HepG2 (cell line): ENCODE measurements around the gene SYNE1. TPM values are rescaled to one million over a fixed set of nuclear protein-coding genes. Genes with fewer than 3 reads are reported as not detected.
A peak's percentile ranks its signal among the peaks of the same experiment; 100 is the strongest.

Experiments
- ATAC-seq: fragments of 200-7000 bp; cut with Tn5 transposase; 3 replicates; pipeline ENCODE4 v1.9.1; 2020; ENCODE audit warnings: mild to moderate bottlenecking, moderate library complexity
- BruUV-seq: library from RNA; stranded (reverse); fragments of 400-500 nt; replicated peaks from 2 replicates; lab custom pipeline; 2021; lab: Mats Ljungman, UMichigan
- CTCF ChIA-PET: fragments of 300-600 bp; formaldehyde crosslinking; extraction: SDS; loops from one replicate; lab custom pipeline; 2021; ENCODE audit warnings: low total read pairs, inconsistent platforms, low intra/inter-chr PET ratio; lab: Yijun Ruan, JAX
- POLR2A ChIA-PET: fragments of 350-600 bp; sonication (Branson Sonifier 250); formaldehyde crosslinking; loops from one replicate; lab custom pipeline; 2020; ENCODE audit warnings: antibody characterized with exemption, inconsistent platforms; lab: Yijun Ruan, JAX
- DNase-seq: peaks from one replicate; pipeline ENCODE4 v3.0.0-alpha.2; 2015; ENCODE audit warnings: low spot score
- FAIRE-seq: peaks from 3 replicates; lab custom pipeline; 2011; peaks lifted over from hg19 to GRCh38; lab: Jason Lieb, UNC
- H2AFZ ChIP-seq: one replicate; pipeline ENCODE4 v1.6.1; 2011; ENCODE audit warnings: low read length, inconsistent platforms
- H3K27ac ChIP-seq: fragments of 300-600 bp; 3 replicates; pipeline ENCODE4 v1.8.0; 2011; ENCODE audit warnings: mixed run types, mild to moderate bottlenecking, mixed read lengths, low read length, inconsistent platforms; ENCODE audit not compliant: insufficient read depth; ENCODE audit errors: extremely low read length
- H3K27me3 ChIP-seq, 2 experiments: fragments of 200-600 bp in 1 of 2; 2 replicates in 1 of 2; 3 replicates in 1 of 2; pipeline versions ENCODE4 v1.6.0 to v1.8.0; 2011; ENCODE audit warnings: low read length in 2 of 2, mild to moderate bottlenecking in 2 of 2, moderate library complexity in 2 of 2, inconsistent platforms in 1 of 2; ENCODE audit not compliant: insufficient read depth in 2 of 2, control insufficient read depth in 1 of 2
- H3K36me3 ChIP-seq, 2 experiments: fragments of 200-600 bp in 1 of 2; replicated peaks in 1 of 2; 2 replicates in 1 of 2; 3 replicates in 1 of 2; pipeline versions ENCODE4 v1.5.1 to v1.8.0; 2011; ENCODE audit warnings: low read length in 2 of 2, inconsistent platforms in 1 of 2; ENCODE audit not compliant: insufficient read depth in 2 of 2, control insufficient read depth in 1 of 2
- H3K4me1 ChIP-seq: 2 replicates; pipeline ENCODE4 v1.5.1; 2012; ENCODE audit warnings: low read length, inconsistent platforms; ENCODE audit not compliant: insufficient read depth
- H3K4me2 ChIP-seq: 2 replicates; pipeline ENCODE4 v1.6.0; 2011; ENCODE audit warnings: low read depth, low read length, inconsistent platforms
- H3K4me3 ChIP-seq, 3 experiments: fragments of 200-600 bp in 1 of 3; sonication (generic), shearing (Covaris generic) in 1 of 3; replicated peaks in 1 of 3; 2 replicates each; pipeline ENCODE4 v1.5.1; 2011 to 2016; ENCODE audit warnings: low read length in 3 of 3, inconsistent platforms in 2 of 3, low read depth in 2 of 3, mild to moderate bottlenecking in 2 of 3, control low read depth in 1 of 3, mixed read lengths in 1 of 3; ENCODE audit not compliant: insufficient read depth in 1 of 3
- H3K79me2 ChIP-seq: one replicate; pipeline ENCODE4 v1.6.1; 2011; ENCODE audit warnings: low read length, inconsistent platforms; ENCODE audit not compliant: insufficient read depth
- H3K9ac ChIP-seq: 2 replicates; pipeline ENCODE4 v1.6.0; 2011; ENCODE audit warnings: mild to moderate bottlenecking, low read depth, low read length, inconsistent platforms; ENCODE audit not compliant: insufficient read depth
- H3K9me3 ChIP-seq: 2 replicates; pipeline ENCODE4 v1.5.1; 2012; ENCODE audit warnings: mild to moderate bottlenecking, low read length
- H4K20me1 ChIP-seq: 2 replicates; pipeline ENCODE4 v1.6.0; 2011; ENCODE audit warnings: inconsistent platforms, mild to moderate bottlenecking, low read length, moderate library complexity; ENCODE audit not compliant: insufficient read depth
- CHD2 ChIP-seq: IDR thresholded peaks from 2 replicates; pipeline ENCODE4 v1.6.1; 2011; ENCODE audit warnings: low read depth, low read length, improper control_type of control experiment
- ELF4 ChIP-seq: sonication (generic); formaldehyde crosslinking; IDR thresholded peaks from 2 replicates; pipeline ENCODE4 v1.5.0; 2020; ENCODE audit warnings: missing genetic modification reagents, mild to moderate bottlenecking, moderate library complexity, borderline replicate concordance
- FOXC1 ChIP-seq: sonication (generic); formaldehyde crosslinking; IDR thresholded peaks from 2 replicates; pipeline ENCODE4 v1.8.0; 2022; ENCODE audit warnings: mild to moderate bottlenecking, missing genetic modification reagents, borderline replicate concordance
- MAF1 ChIP-seq: sonication (generic); formaldehyde crosslinking; IDR thresholded peaks from 2 replicates; pipeline ENCODE4 v1.5.0; 2020; ENCODE audit warnings: missing genetic modification reagents, borderline replicate concordance
- MAFG ChIP-seq: sonication (generic); formaldehyde crosslinking; IDR thresholded peaks from 2 replicates; pipeline ENCODE4 v1.5.1; 2020; ENCODE audit warnings: mild to moderate bottlenecking, missing genetic modification reagents
- RXRB ChIP-seq: IDR thresholded peaks from 2 replicates; pipeline ENCODE4 v1.6.1; 2016; ENCODE audit warnings: borderline replicate concordance, missing genetic modification reagents, missing compliant biosample characterization
- TCF7 ChIP-seq: sonication (generic); IDR thresholded peaks from 2 replicates; pipeline ENCODE4 v1.6.1; 2016; ENCODE audit warnings: antibody characterized with exemption, low read depth
- ZNF788 ChIP-seq: sonication (generic); formaldehyde crosslinking; IDR thresholded peaks from 2 replicates; pipeline ENCODE4 v1.5.0; 2020; ENCODE audit warnings: mild to moderate bottlenecking, missing genetic modification reagents, borderline replicate concordance
- WGBS: methylation state at CpG from one replicate; pipeline ENCODE4 v1.1.6; 2017; ENCODE audit warnings: low lambda C conversion rate; 5-methylcytosine and 5-hydroxymethylcytosine counted together
- in situ Hi-C: cut with HindIII; loops from 2 replicates; pipeline ENCODE4 v1.10.0; 2017; ENCODE audit warnings: low pct_unique_long_range_greater_than_20kb; ENCODE audit not compliant: extremely low pct_ligation_motif_present
- intact Hi-C: fragments of 100-400 bp; cut with micrococcal nuclease; formaldehyde crosslinking; loops from one replicate; pipeline ENCODE4 v1.10.0; 2022; ENCODE audit not compliant: unreplicated experiment
- polyA plus RNA-seq, 8 experiments: library from polyadenylated mRNA; depleted of rRNA in 3 of 8; stranded (reverse) in 7 of 8; unstranded in 1 of 8; fragments of >200 nt; fragmentation: Illumina TruSeq in 4 of 8; extraction: Trizol in 4 of 8; gene quantifications; 2 replicates each; pipeline versions ENCODE4 v1.2.1 to v1.2.3, GENCODE V29; 2011 to 2016; ENCODE audit warnings: low read depth in 4 of 8, missing spikeins in 1 of 8, mixed read lengths in 1 of 8; ENCODE audit not compliant: insufficient read depth in 1 of 8
- total RNA-seq, 5 experiments: library from RNA; depleted of rRNA; stranded (reverse); fragments of >200 nt; fragmentation: Illumina TruSeq; extraction: Trizol; gene quantifications; 2 replicates each; pipeline ENCODE4 v1.2.3, GENCODE V29; 2016; ENCODE audit warnings: low read depth in 1 of 5
- TF ChIP-seq, protein P1 (sequence below): sonication (generic); formaldehyde crosslinking; IDR thresholded peaks from 2 replicates; pipeline ENCODE4 v1.8.0; 2022; ENCODE audit warnings: mild to moderate bottlenecking, missing genetic modification reagents; ENCODE audit not compliant: insufficient replicate concordance
- TF ChIP-seq, protein P2 (sequence below): sonication (generic); formaldehyde crosslinking; IDR thresholded peaks from 2 replicates; pipeline ENCODE4 v1.5.0; 2020; ENCODE audit warnings: mild to moderate bottlenecking, missing genetic modification reagents
- TF ChIP-seq, protein P3 (sequence below): sonication (generic); formaldehyde crosslinking; IDR thresholded peaks from 2 replicates; pipeline ENCODE4 v1.5.0; 2020; ENCODE audit warnings: mild to moderate bottlenecking, missing genetic modification reagents, moderate library complexity

The SYNE1 gene
- total and polyA plus RNA-seq, 2 of the 13 experiments (the other 11 are each of a cell fraction or from before 2014, with no cell fraction given): 5.5 to 15.9 TPM

DNA sequence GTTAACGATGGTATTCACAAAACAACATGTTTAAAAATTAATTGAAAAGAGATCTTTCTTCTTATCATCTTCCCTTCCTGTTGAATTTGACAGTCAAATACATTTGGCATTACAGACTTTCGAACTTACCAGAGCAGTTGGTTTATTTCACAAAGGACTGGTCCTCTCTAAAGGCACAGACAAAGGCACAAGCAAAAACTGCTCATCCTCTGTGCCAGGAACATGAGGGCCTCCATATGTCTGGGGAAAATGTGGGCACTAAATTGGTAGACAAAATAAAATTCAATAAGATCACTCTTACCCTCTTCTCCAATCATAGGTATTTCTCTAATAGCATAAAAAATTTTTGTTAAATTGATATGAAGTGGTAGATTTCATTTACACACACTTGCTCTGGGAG, 40.4 kb downstream of the SYNE1 start (continued):
- TF ChIP-seq, protein P1, sequence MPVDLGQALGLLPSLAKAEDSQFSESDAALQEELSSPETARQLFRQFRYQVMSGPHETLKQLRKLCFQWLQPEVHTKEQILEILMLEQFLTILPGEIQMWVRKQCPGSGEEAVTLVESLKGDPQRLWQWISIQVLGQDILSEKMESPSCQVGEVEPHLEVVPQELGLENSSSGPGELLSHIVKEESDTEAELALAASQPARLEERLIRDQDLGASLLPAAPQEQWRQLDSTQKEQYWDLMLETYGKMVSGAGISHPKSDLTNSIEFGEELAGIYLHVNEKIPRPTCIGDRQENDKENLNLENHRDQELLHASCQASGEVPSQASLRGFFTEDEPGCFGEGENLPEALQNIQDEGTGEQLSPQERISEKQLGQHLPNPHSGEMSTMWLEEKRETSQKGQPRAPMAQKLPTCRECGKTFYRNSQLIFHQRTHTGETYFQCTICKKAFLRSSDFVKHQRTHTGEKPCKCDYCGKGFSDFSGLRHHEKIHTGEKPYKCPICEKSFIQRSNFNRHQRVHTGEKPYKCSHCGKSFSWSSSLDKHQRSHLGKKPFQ (CRISPR knock-in tag): no peak
- no peak for TF ChIP-seq ELF4 (CRISPR knock-in tag)
- no peak for TF ChIP-seq ZNF788
- no peak for TF ChIP-seq FOXC1

DNA sequence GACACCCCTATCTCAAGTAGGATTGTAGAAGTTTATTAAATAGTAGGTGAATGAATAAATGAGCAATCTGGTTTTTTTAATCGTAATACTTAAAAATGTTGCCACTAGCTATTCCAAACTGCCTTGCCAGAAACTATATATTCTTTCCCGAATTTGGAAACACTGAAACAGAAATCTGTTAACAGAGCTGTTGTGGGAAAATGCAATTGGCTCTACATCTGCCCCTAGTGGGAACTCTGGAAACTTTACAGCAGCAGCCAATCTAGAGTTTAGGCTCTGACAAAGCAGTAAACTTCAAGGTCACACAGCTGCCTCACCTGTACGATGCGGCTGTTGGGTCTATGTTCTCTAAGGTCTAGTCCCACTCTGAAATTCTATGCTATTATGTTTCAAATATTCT, 41.7 kb downstream of the SYNE1 start:
- ChIA-PET CTCF (no interaction called here), POLR2A (no interaction called here)
- peak; percentile 94 for ATAC-seq
- TF ChIP-seq, protein P2, sequence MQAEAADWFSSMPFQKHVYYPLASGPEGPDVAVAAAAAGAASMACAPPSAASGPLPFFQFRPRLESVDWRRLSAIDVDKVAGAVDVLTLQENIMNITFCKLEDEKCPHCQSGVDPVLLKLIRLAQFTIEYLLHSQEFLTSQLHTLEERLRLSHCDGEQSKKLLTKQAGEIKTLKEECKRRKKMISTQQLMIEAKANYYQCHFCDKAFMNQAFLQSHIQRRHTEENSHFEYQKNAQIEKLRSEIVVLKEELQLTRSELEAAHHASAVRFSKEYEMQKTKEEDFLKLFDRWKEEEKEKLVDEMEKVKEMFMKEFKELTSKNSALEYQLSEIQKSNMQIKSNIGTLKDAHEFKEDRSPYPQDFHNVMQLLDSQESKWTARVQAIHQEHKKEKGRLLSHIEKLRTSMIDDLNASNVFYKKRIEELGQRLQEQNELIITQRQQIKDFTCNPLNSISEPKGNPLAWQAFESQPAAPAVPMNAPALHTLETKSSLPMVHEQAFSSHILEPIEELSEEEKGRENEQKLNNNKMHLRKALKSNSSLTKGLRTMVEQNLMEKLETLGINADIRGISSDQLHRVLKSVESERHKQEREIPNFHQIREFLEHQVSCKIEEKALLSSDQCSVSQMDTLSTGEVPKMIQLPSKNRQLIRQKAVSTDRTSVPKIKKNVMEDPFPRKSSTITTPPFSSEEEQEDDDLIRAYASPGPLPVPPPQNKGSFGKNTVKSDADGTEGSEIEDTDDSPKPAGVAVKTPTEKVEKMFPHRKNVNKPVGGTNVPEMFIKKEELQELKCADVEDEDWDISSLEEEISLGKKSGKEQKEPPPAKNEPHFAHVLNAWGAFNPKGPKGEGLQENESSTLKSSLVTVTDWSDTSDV (CRISPR knock-in tag): no peak
- TF ChIP-seq CHD2 (no peak), MAFG (CRISPR knock-in tag) (no peak), MAF1 (CRISPR knock-in tag) (no peak), RXRB (CRISPR knock-in tag) (no peak), TCF7 (no peak)
- TF ChIP-seq, protein P3, sequence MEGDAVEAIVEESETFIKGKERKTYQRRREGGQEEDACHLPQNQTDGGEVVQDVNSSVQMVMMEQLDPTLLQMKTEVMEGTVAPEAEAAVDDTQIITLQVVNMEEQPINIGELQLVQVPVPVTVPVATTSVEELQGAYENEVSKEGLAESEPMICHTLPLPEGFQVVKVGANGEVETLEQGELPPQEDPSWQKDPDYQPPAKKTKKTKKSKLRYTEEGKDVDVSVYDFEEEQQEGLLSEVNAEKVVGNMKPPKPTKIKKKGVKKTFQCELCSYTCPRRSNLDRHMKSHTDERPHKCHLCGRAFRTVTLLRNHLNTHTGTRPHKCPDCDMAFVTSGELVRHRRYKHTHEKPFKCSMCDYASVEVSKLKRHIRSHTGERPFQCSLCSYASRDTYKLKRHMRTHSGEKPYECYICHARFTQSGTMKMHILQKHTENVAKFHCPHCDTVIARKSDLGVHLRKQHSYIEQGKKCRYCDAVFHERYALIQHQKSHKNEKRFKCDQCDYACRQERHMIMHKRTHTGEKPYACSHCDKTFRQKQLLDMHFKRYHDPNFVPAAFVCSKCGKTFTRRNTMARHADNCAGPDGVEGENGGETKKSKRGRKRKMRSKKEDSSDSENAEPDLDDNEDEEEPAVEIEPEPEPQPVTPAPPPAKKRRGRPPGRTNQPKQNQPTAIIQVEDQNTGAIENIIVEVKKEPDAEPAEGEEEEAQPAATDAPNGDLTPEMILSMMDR (CRISPR knock-in tag): 0 out of 2 replicates have a peak, but pooled peaks have one; percentile 13
- H3K4me3 ChIP-seq: no peak overlapping the region
- under 1% methylated on average over 4 of the region's 4 CpGs for WGBS
- BruUV-seq: no TSS peak
- DNase-seq: peak; percentile 16
- FAIRE-seq: peak; percentile 72
- H3K9me3 ChIP-seq: no peaks in the 10 kb centered on the region
- H3K79me2 ChIP-seq: no peaks in the 10 kb centered on the region
- H3K9ac ChIP-seq: no peak overlapping the region
- H3K27me3 ChIP-seq: no peaks in the 10 kb centered on the region
- no peak overlapping the region for H3K4me2 ChIP-seq
- intact Hi-C loops (no loop called here), in situ Hi-C loops (no loop called here)
- H3K36me3 ChIP-seq: no peaks in the 10 kb centered on the region
- no peak overlapping the region for H2AFZ ChIP-seq
- H3K27ac ChIP-seq: no peak overlapping the region
- H4K20me1 ChIP-seq: no peaks in the 10 kb centered on the region
- H3K4me1 ChIP-seq: no peaks in the 10 kb centered on the region
